Measurements from ENCODE around the gene GRIA2. TPM values are rescaled to one million over a fixed set of nuclear protein-coding genes. Genes with fewer than 3 reads are reported as not detected.
"Not testable (repeated sequence)": the region's sequence is repeated elsewhere in the genome, so short reads cannot be mapped to it uniquely, and the experiment has no call there.

Gene GRIA2
- total RNA-seq: not detected

DNA sequence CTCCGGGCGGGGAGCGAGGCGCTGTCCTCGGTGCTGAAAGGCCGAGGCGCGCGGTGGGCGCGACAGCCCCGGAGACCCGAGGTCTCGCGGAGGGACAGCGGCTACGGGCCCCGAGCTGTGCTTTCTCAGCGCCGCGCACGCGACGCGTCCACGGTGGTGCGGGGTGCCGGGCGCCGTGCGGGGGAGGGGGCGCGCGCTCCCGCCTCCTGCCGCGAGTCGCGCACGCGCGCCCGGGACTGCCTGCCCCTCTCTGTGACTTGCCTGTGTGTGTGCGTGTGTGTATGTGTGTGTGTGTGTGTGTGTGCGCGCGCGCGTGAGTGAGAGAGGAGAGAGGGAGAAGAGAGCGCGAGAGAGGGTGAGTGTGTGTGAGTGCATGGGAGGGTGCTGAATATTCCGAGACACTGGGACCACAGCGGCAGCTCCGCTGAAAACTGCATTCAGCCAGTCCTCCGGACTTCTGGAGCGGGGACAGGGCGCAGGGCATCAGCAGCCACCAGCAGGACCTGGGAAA is at the start of gene GRIA2:
Gene GRIA2, plus strand, starts transcription at position 358 of the 511 bp plus-strand sequence. CDS start 315 bp downstream, outside the sequence.
- peak; percentile 12 for DNase-seq
- Mint-ChIP-seq H3K36me3 (ENCODE audit: low read depth) (peaks cover 6% of the 10 kb centered on the region), H3K9me3 (peaks cover 6% of the 10 kb centered on the region), H3K27me3 (ENCODE audit: low read depth) (peaks cover 43% of the 10 kb centered on the region), H3K27ac (no peak within 1 kb of the TSS), H3K4me1 (ENCODE audit: low read depth) (peaks cover 4% of the 10 kb centered on the region), H3K4me3 (no peak within 1 kb of the TSS)
- intact Hi-C loops (cut with micrococcal nuclease): no loop called here
- CTCF ChIA-PET: no interaction called here

DNA sequence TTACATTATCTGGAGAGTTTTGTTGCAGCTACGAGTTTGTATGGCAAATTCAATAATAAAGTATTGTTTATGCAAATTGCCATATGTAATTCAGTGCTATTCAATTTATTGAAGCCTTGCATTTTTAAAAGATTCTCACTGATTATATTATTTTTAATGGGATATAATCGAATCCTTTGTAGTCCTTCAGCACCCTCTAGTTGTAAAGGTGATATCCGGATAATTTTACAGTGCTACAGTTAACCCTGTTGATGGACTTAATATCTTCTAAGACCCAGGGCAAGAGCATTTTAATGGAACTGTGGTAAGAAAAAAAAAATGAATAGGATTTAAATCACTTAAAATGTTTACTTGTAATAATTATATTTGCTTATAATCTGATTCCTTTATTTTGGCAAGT is 48.5 kb upstream of the GRIA2 start:
- no peak overlapping the region for H3K4me3 Mint-ChIP-seq
- H3K27me3 Mint-ChIP-seq (ENCODE audit: low read depth): no peaks in the 10 kb centered on the region
- H3K4me1 Mint-ChIP-seq (ENCODE audit: low read depth): no peaks in the 10 kb centered on the region
- CTCF ChIA-PET: no interaction called here
- H3K27ac Mint-ChIP-seq: no peak overlapping the region
- intact Hi-C loops (cut with micrococcal nuclease): no loop called here
- DNase-seq: no peak
- H3K36me3 Mint-ChIP-seq (ENCODE audit: low read depth): no peaks in the 10 kb centered on the region
- H3K9me3 Mint-ChIP-seq: no peaks in the 10 kb centered on the region

DNA sequence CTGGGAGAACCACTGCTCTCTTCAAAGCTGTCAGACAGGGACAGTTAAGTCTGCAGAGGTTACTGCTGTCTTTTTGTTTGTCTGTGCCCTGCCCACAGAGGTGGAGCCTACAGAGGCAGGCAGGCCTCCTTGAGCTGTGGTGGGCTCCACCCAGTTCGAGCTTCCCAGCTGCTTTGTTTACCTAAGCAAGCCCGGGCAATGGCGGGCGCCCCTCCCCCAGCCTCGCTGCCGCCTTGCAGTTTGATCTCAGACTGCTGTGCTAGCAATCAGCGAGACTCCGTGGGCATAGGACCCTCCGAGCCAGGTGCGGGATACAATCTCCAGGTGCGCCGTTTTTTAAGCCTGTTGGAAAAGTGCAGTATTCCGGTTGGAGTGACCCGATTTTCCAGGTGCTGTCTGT is 40.3 kb upstream of the GRIA2 start:
- H3K27ac Mint-ChIP-seq; DNase-seq; intact Hi-C loops (cut with micrococcal nuclease); H3K9me3 Mint-ChIP-seq; CTCF ChIA-PET; H3K27me3 Mint-ChIP-seq (ENCODE audit: low read depth); H3K4me1 Mint-ChIP-seq (ENCODE audit: low read depth); H3K36me3 Mint-ChIP-seq (ENCODE audit: low read depth); H3K4me3 Mint-ChIP-seq: not testable (repeated sequence)

GRCh38 chr4:157184300-157184699 is 36.2 kb upstream of the GRIA2 start:
- DNase-seq: no peak
- intact Hi-C loops (cut with micrococcal nuclease): no loop called here
- no peaks in the 10 kb centered on the region for H3K27me3 Mint-ChIP-seq (ENCODE audit: low read depth)
- H3K4me3 Mint-ChIP-seq: no peak overlapping the region
- CTCF ChIA-PET: no interaction called here
- no peak overlapping the region for H3K27ac Mint-ChIP-seq
- H3K4me1 Mint-ChIP-seq (ENCODE audit: low read depth): no peaks in the 10 kb centered on the region
- H3K9me3 Mint-ChIP-seq: peaks cover 7% of the 10 kb centered on the region
- H3K36me3 Mint-ChIP-seq (ENCODE audit: low read depth): no peaks in the 10 kb centered on the region

GRCh38 chr4:157185363-157185762 is 35.2 kb upstream of the GRIA2 start:
- Mint-ChIP-seq H3K4me3 (no peak overlapping the region), H3K27me3 (ENCODE audit: low read depth) (no peaks in the 10 kb centered on the region), H3K4me1 (ENCODE audit: low read depth) (no peaks in the 10 kb centered on the region), H3K27ac (no peak overlapping the region), H3K9me3 (peaks cover 14% of the 10 kb centered on the region), H3K36me3 (ENCODE audit: low read depth) (no peaks in the 10 kb centered on the region)
- intact Hi-C loops (cut with micrococcal nuclease): no loop called here
- CTCF ChIA-PET: no interaction called here
- no peak for DNase-seq

DNA sequence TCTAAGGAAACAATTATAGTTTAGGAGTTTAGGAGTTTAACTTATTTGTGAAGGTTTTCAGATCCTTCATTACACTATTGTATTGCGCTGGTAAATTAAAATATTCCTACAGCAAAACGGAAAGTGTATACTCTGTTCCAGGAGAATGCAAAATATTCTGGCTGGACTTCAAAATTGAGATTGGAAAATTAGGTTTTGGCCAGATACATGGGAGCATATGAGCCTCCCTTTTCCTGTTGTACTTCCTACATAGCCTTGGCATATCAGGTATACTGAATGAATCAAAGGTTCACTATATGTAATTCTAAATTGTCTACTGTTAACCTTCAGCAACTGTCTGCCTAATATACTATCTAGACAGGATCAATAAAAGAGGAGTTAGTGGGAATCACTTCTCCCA is 25.2 kb upstream of the GRIA2 start:
- CTCF ChIA-PET: no interaction called here

DNA sequence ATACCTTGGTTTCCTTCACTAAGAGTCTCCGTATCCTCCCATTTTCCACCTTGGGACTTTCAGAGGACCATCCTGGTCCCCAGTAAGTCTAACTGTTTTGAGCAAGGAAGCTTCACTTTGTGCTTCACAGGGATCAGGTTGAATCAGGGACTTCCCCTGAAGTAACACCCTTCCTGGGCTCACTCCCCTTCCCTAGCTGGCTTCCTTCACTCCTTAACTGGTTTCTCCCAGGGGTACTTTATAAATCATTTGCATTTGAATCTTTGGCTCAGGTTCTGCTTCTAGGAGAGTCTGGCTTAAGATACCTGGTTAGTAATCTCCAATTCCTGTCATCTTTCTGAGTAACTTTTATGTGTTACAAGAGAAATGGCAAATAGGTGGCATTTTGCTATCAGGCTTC is 24.5 kb upstream of the GRIA2 start:
- intact Hi-C loops (cut with micrococcal nuclease): no loop called here
- Mint-ChIP-seq H3K27me3 (ENCODE audit: low read depth) (no peaks in the 10 kb centered on the region), H3K36me3 (ENCODE audit: low read depth) (no peaks in the 10 kb centered on the region)

More for the DNA sequence above, 25.2 kb upstream of the GRIA2 start:
- no peak overlapping the region for H3K4me3 Mint-ChIP-seq
- intact Hi-C loops (cut with micrococcal nuclease): no loop called here
- H3K9me3 Mint-ChIP-seq: no peaks in the 10 kb centered on the region
- H3K27ac Mint-ChIP-seq: no peak overlapping the region
- H3K4me1 Mint-ChIP-seq (ENCODE audit: low read depth): no peaks in the 10 kb centered on the region
- DNase-seq: no peak
- H3K36me3 Mint-ChIP-seq (ENCODE audit: low read depth): no peaks in the 10 kb centered on the region
- no peaks in the 10 kb centered on the region for H3K27me3 Mint-ChIP-seq (ENCODE audit: low read depth)

DNA sequence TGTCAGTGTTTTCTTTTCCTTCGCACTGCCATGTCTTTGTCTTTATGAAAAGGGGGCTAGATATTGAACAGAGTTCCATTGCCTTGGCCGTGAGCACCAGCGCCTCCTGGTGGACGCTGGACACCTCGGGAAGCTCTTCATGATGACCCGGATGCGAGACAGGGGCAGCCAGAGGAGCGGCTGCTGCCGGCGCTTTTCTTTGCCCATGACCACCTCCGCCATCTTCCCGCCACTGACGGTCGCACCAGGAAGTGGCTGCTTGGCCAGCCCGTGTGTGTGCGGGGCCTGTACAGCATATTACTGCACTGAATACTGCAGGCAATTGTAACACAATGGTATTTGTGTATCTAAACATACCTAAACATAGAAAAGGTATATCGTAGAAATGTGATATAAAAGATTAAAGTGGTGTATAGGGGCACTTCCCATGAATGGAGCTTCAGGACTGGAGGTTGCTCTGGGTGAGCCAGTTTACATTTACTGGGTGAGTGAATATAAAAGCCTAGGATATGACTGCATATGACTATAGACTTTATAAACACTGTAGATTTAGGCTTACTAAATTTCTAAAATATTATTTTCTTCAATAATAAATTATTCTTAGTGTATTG is 15.8 kb upstream of the GRIA2 start:
- no peaks in the 10 kb centered on the region for H3K36me3 Mint-ChIP-seq (ENCODE audit: low read depth)
- H3K4me1 Mint-ChIP-seq (ENCODE audit: low read depth): no peaks in the 10 kb centered on the region
- intact Hi-C loops (cut with micrococcal nuclease): no loop called here
- no peaks in the 10 kb centered on the region for H3K27me3 Mint-ChIP-seq (ENCODE audit: low read depth)
- H3K4me3 Mint-ChIP-seq: no peak overlapping the region
- CTCF ChIA-PET: no interaction called here
- DNase-seq: peak; percentile 19
- no peak overlapping the region for H3K27ac Mint-ChIP-seq
- H3K9me3 Mint-ChIP-seq: peaks cover 2% of the 10 kb centered on the region

More for the DNA sequence above, 24.5 kb upstream of the GRIA2 start:
- Mint-ChIP-seq H3K4me3 (no peak overlapping the region), H3K9me3 (no peaks in the 10 kb centered on the region), H3K27ac (no peak overlapping the region), H3K4me1 (ENCODE audit: low read depth) (no peaks in the 10 kb centered on the region)
- no peak for DNase-seq
- CTCF ChIA-PET: no interaction called here

GRCh38 chr4:157217708-157218107 is 2.8 kb upstream of the GRIA2 start:
- Mint-ChIP-seq H3K4me1 (ENCODE audit: low read depth) (peaks cover 4% of the 10 kb centered on the region), H3K4me3 (no peak overlapping the region), H3K9me3 (peaks cover 8% of the 10 kb centered on the region), H3K27me3 (ENCODE audit: low read depth) (peaks cover 33% of the 10 kb centered on the region), H3K27ac (no peak overlapping the region), H3K36me3 (ENCODE audit: low read depth) (peaks cover 6% of the 10 kb centered on the region)
- no peak for DNase-seq
- intact Hi-C loops (cut with micrococcal nuclease): loop anchor here (1.0 kb wide), 1 partner anchor 761 kb away; no protein-coding TSS in a partner anchor
- CTCF ChIA-PET: no interaction called here

DNA sequence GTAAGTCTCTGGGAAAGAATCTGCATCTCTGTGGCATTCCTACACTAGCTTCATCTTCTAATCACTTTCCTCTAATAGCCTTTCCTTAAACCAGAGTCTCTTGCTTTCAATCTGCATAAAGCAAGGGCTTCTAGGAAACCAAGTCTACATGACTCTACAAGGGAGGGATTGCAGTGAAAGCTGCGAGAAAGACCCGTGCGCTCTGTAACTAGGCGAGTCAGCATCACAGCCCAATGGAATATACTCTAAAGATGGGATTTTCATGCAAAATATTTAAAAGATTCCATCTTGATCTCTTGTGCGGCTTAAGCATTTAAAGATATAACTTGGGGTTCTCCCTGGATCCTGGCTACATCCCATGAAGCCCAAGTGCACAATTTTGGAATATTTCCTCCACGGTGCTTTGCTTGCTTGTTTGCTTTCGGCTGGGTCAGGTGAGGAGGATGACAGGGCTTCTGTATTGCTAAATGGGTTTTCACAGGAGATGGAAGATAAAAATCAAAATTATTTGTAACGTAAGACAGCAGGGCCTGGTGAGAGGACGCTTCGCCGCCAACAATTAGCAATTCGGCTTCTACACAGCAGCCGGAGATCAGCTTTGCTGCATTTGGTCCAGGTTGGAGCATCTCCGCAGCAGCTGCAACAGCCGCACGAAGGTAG is 687 bp upstream of the GRIA2 start:
- H3K27ac Mint-ChIP-seq: no peak overlapping the region
- CTCF ChIA-PET: no interaction called here
- DNase-seq: no peak
- peaks cover 8% of the 10 kb centered on the region for H3K9me3 Mint-ChIP-seq
- H3K4me1 Mint-ChIP-seq (ENCODE audit: low read depth): peaks cover 4% of the 10 kb centered on the region
- H3K36me3 Mint-ChIP-seq (ENCODE audit: low read depth): peaks cover 6% of the 10 kb centered on the region
- intact Hi-C loops (cut with micrococcal nuclease): no loop called here
- H3K27me3 Mint-ChIP-seq (ENCODE audit: low read depth): peaks cover 43% of the 10 kb centered on the region
- no peak overlapping the region for H3K4me3 Mint-ChIP-seq

- CTCF ChIA-PET: no interaction called here
Observed at GRCh38 chr4:157221426-157221894, 932 bp downstream of the GRIA2 start.

DNA sequence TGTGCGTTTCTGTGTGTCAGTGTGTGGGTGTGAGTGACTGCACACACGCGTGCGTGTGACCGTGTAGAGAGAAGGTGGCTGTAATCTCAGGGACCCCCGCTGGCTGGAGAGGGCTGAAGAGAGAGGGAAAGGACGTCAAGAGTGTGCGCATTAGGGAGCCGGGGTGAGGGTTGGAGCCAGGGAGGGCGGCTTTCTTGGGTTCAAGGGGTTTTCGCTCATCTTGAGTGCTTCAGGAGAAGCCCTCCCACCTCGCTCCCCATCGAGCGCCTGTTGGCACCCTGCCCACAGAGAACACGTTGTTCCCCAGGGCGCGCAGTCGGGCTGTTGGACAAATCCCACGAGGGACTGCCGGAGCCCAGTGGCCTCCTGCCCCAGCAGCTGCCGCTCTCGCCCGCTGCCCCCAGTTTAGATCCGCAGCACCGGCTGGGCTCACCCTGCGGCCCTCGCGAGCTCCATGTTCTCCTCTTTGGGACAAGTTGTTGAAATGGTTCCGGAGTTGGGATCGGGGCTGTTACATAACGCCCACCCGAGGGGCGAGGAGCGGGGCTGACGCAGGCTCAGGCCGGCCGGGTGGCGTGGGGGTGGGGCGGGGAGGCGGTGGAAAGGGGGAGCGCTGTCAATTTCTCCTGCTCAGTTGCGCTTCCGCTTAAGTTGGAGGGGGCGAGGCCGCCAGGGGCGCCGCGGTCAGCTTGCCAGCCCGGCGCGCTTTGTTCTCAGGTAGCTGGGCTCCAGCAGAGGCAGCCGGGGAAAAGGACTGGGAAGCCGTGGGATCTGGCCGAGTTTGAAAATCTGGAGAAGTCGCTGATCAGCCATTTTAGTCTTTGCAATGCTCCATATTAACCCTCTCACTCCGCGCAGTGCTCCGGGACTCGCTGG is 1.6 kb downstream of the GRIA2 start:
- Mint-ChIP-seq H3K9me3 (peaks cover 6% of the 10 kb centered on the region), H3K27ac (no peak overlapping the region), H3K27me3 (ENCODE audit: low read depth) (peaks cover 43% of the 10 kb centered on the region), H3K4me1 (ENCODE audit: low read depth) (peaks cover 4% of the 10 kb centered on the region), H3K4me3 (no peak overlapping the region), H3K36me3 (ENCODE audit: low read depth) (peaks cover 6% of the 10 kb centered on the region)
- no peak for DNase-seq
- CTCF ChIA-PET: no interaction called here
- intact Hi-C loops (cut with micrococcal nuclease): no loop called here

More at GRCh38 chr4:157221426-157221894, 932 bp downstream of the GRIA2 start:
- H3K4me3 Mint-ChIP-seq: no peak overlapping the region
- no peak for DNase-seq
- peaks cover 6% of the 10 kb centered on the region for H3K36me3 Mint-ChIP-seq (ENCODE audit: low read depth)
- intact Hi-C loops (cut with micrococcal nuclease): no loop called here
- peaks cover 6% of the 10 kb centered on the region for H3K9me3 Mint-ChIP-seq
- no peak overlapping the region for H3K27ac Mint-ChIP-seq
- peaks cover 43% of the 10 kb centered on the region for H3K27me3 Mint-ChIP-seq (ENCODE audit: low read depth)
- H3K4me1 Mint-ChIP-seq (ENCODE audit: low read depth): peaks cover 4% of the 10 kb centered on the region

All from activated naive CD4-positive, alpha-beta T cell treated with anti-CD3 and anti-CD28 coated beads for 36 hours (primary cell).